HG03108 (cell line): ENCODE results near the gene GPR37L1.
"Not testable (repeated sequence)": the region's sequence is repeated elsewhere in the genome, so short reads cannot be mapped to it uniquely, and the experiment has no call there.

Source experiments
- ATAC-seq: cut with Tn5 transposase; IDR thresholded peaks from one replicate; pipeline ENCODE4 v1.9.1; 2021; ENCODE audit warnings: moderate library complexity; ENCODE audit not compliant: unreplicated experiment

Gene GPR37L1

GRCh38 chr1:202107801-202108731 is 14.7 kb upstream of the GPR37L1 start:
- no peak for ATAC-seq

- no peak for ATAC-seq
These were observed 11.7 kb upstream of the GPR37L1 start for GRCh38 chr1:202110977-202111376.

- not testable (repeated sequence) for ATAC-seq
These were observed 11.1 kb upstream of the GPR37L1 start for GRCh38 chr1:202111589-202111988.

GRCh38 chr1:202112859-202113689 is 9.6 kb upstream of the GPR37L1 start:
- no peak for ATAC-seq

- ATAC-seq, result no peak
These were observed 8.9 kb upstream of the GPR37L1 start for GRCh38 chr1:202113690-202114300.

GRCh38 chr1:202116287-202116686 is 6.4 kb upstream of the GPR37L1 start:
- no peak for ATAC-seq

GRCh38 chr1:202117898-202118371 is 4.8 kb upstream of the GPR37L1 start:
- ATAC-seq, result no peak

GRCh38 chr1:202121006-202121405 is 1.7 kb upstream of the GPR37L1 start:
- no peak for ATAC-seq

GRCh38 chr1:202123336-202123813 is 658 bp downstream of the GPR37L1 start:
- ATAC-seq, result no peak

- ATAC-seq, result no peak
These were observed 1.4 kb downstream of the GPR37L1 start for GRCh38 chr1:202124142-202124541.

GRCh38 chr1:202125611-202126010 is 2.9 kb downstream of the GPR37L1 start:
- no peak for ATAC-seq

- no peak for ATAC-seq
These were observed 3.7 kb downstream of the GPR37L1 start for GRCh38 chr1:202126426-202126825.

GRCh38 chr1:202127061-202127460 is 4.3 kb downstream of the GPR37L1 start:
- no peak for ATAC-seq

- no peak for ATAC-seq
These were observed 5.3 kb downstream of the GPR37L1 start for GRCh38 chr1:202127836-202128622.

- no peak for ATAC-seq
These were observed 7.0 kb downstream of the GPR37L1 start for GRCh38 chr1:202129453-202130296.

- ATAC-seq, result no peak
These were observed 7.6 kb downstream of the GPR37L1 start for GRCh38 chr1:202130297-202130721.

GRCh38 chr1:202130816-202131522 is 8.3 kb downstream of the GPR37L1 start:
- no peak for ATAC-seq

- ATAC-seq, result no peak
These were observed 9.5 kb downstream of the GPR37L1 start for GRCh38 chr1:202131956-202132821.
